ENCODE measurements around the gene CEP295NL. TPM values are rescaled to one million over a fixed set of nuclear protein-coding genes. Genes with fewer than 3 reads are reported as not detected.

CEP295NL gene
- total RNA-seq, 2 experiments from 2014 or later = not detected

DNA sequence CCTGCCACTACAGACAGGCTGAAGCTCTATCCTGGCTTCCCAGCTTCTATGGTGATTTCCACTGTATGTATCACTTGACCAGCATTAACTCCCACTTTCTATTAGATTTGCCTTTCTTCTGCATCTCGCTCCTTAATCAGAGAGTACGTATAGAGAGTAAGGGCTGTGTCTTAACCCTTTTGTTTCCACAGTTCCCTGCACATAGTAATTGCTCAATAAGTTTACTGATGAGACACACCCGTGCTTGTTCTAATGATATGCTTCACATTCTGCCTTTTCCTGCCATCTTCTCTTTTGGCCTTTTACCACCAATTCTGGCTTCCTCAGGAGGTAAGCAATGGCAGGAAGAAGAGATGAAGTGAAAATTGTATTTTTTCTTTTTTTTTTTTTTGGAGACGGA is 41.8 kb downstream of the CEP295NL start:
- CTCF ChIA-PET = interaction anchor here (0.6 to 0.8 kb wide), 2 partner anchors 26 to 110 kb away, joined by 3 to 4 read pairs; no protein-coding TSS in a partner anchor
- H3K27ac Mint-ChIP-seq = no peak overlapping the region
- no peaks in the 10 kb centered on the region for H3K36me3 Mint-ChIP-seq (ENCODE audit: low read depth)
- H3K4me3 Mint-ChIP-seq = no peak overlapping the region
- intact Hi-C loops (cut with micrococcal nuclease) = no loop called here
- no peak for DNase-seq
- H3K9me3 Mint-ChIP-seq = no peaks in the 10 kb centered on the region
- peaks cover 2% of the 10 kb centered on the region for H3K27me3 Mint-ChIP-seq (ENCODE audit: low read depth)
- peaks cover 3% of the 10 kb centered on the region for H3K4me1 Mint-ChIP-seq (ENCODE audit: low read depth)

- Mint-ChIP-seq H3K27ac (no peak overlapping the region), H3K27me3 (ENCODE audit: low read depth) (no peaks in the 10 kb centered on the region), H3K9me3 (no peaks in the 10 kb centered on the region), H3K4me1 (ENCODE audit: low read depth) (no peaks in the 10 kb centered on the region), H3K4me3 (no peak overlapping the region), H3K36me3 (ENCODE audit: low read depth) (no peaks in the 10 kb centered on the region)
- CTCF ChIA-PET = no interaction called here
- intact Hi-C loops (cut with micrococcal nuclease) = no loop called here
- no peak for DNase-seq
Observed at GRCh38 chr17:78859051-78859450, 44.0 kb downstream of the CEP295NL start.

DNA sequence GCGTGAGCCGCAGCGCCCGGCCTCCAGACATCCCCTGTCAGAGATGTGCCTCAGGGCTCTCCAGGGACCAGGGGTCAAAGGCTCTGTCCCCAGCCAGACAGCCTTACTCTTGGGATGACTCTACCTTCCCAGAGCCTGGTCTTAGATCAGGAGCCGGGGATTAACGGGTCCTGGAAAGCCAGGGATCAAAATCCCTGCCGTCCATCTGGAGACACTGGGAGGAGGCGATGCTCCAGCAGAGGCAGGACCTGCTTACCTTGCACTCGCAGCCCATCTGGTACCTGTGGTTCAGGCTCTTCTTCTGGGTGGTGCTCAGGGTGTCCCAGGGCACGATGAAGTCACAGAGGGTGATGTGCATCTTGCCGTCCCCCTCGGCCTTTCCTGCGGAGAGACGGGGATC is 45.7 kb downstream of the CEP295NL start:
- H3K4me1 Mint-ChIP-seq (ENCODE audit: low read depth) = no peaks in the 10 kb centered on the region

GRCh38 chr17:78855561-78856165 is 47.3 kb downstream of the CEP295NL start:
- Mint-ChIP-seq H3K27me3 (ENCODE audit: low read depth) (no peaks in the 10 kb centered on the region), H3K27ac (no peak overlapping the region), H3K36me3 (ENCODE audit: low read depth) (no peaks in the 10 kb centered on the region), H3K4me1 (ENCODE audit: low read depth) (no peaks in the 10 kb centered on the region), H3K4me3 (no peak overlapping the region), H3K9me3 (no peaks in the 10 kb centered on the region)
- intact Hi-C loops (cut with micrococcal nuclease) = no loop called here
- CTCF ChIA-PET = no interaction called here
- DNase-seq = no peak

More for the DNA sequence above, 45.7 kb downstream of the CEP295NL start:
- no peaks in the 10 kb centered on the region for H3K27me3 Mint-ChIP-seq (ENCODE audit: low read depth)
- no peak overlapping the region for H3K27ac Mint-ChIP-seq
- DNase-seq = no peak
- intact Hi-C loops (cut with micrococcal nuclease) = no loop called here
- no peaks in the 10 kb centered on the region for H3K9me3 Mint-ChIP-seq
- H3K36me3 Mint-ChIP-seq (ENCODE audit: low read depth) = no peaks in the 10 kb centered on the region
- no peak overlapping the region for H3K4me3 Mint-ChIP-seq
- CTCF ChIA-PET = interaction anchor here (1.2 kb wide), 1 partner anchor 115 kb away, joined by 3 read pairs; no protein-coding TSS in a partner anchor

- no peak overlapping the region for H3K4me3 Mint-ChIP-seq
Observed at GRCh38 chr17:78854508-78854907, 48.5 kb downstream of the CEP295NL start.

DNA sequence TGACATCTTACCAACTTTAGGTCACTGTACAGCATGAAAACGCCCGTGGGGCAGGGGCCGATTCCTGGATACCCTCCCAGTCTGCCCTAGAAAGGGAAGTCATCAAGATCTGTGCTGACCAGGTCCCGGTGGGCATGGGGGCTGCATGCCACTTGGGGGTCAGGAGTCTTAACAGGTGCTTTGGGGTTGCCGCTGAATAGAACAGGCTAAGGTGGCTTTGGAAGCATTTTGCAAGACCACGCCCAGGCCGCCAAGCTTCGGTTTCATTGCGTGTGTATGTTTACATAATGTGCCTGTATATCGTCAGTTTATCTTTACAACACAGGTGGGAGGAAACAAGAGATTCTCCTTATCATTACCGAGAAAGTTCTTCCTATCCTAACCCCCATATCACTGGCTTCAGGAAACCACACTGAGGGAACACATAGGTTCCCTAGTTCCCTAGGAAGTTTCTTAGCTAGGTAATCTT is 49.0 kb downstream of the CEP295NL start:
- no peak for DNase-seq
- CTCF ChIA-PET = interaction anchor here (0.6 kb wide), 1 partner anchor 993 kb away, joined by 3 read pairs; no protein-coding TSS in a partner anchor
- no peaks in the 10 kb centered on the region for H3K4me1 Mint-ChIP-seq (ENCODE audit: low read depth)
- intact Hi-C loops (cut with micrococcal nuclease) = no loop called here
- H3K27me3 Mint-ChIP-seq (ENCODE audit: low read depth) = no peaks in the 10 kb centered on the region
- H3K36me3 Mint-ChIP-seq (ENCODE audit: low read depth) = no peaks in the 10 kb centered on the region
- no peaks in the 10 kb centered on the region for H3K9me3 Mint-ChIP-seq
- no peak overlapping the region for H3K4me3 Mint-ChIP-seq
- no peak overlapping the region for H3K27ac Mint-ChIP-seq

More at GRCh38 chr17:78854508-78854907, 48.5 kb downstream of the CEP295NL start:
- Mint-ChIP-seq H3K36me3 (ENCODE audit: low read depth) (no peaks in the 10 kb centered on the region), H3K9me3 (no peaks in the 10 kb centered on the region), H3K27ac (no peak overlapping the region), H3K4me1 (ENCODE audit: low read depth) (no peaks in the 10 kb centered on the region), H3K27me3 (ENCODE audit: low read depth) (no peaks in the 10 kb centered on the region)
- intact Hi-C loops (cut with micrococcal nuclease) = no loop called here
- no peak for DNase-seq
- CTCF ChIA-PET = no interaction called here

DNA sequence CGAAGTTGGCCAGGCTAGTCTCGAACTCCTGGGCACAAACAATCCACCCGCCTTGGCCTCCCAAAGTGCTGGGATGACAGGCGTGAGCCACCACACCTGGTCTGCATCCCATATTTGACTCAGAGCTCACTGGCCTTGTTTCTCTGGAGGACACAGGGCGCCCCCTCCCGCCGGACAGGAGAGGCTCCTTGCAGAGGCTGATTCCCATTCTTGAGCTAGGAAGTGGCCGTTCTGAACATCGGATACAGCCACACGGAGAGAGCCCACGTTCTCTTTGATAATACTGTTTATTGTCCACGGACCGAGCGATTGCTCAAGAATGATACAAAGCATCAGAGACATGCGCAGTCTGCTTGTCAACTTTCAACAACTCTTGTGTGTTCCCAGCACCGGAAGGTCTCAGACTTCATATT is 50.3 kb downstream of the CEP295NL start:
- no peaks in the 10 kb centered on the region for H3K9me3 Mint-ChIP-seq
- H3K4me3 Mint-ChIP-seq = no peak overlapping the region
- H3K4me1 Mint-ChIP-seq (ENCODE audit: low read depth) = no peaks in the 10 kb centered on the region
- CTCF ChIA-PET = interaction anchor here (0.6 to 1.3 kb wide), 2 partner anchors 13 to 159 kb away, joined by 3 read pairs; no protein-coding TSS in a partner anchor
- H3K36me3 Mint-ChIP-seq (ENCODE audit: low read depth) = no peaks in the 10 kb centered on the region
- H3K27me3 Mint-ChIP-seq (ENCODE audit: low read depth) = no peaks in the 10 kb centered on the region
- intact Hi-C loops (cut with micrococcal nuclease) = no loop called here
- no peak overlapping the region for H3K27ac Mint-ChIP-seq
- no peak for DNase-seq

- no peaks in the 10 kb centered on the region for H3K36me3 Mint-ChIP-seq (ENCODE audit: low read depth)
- peaks cover 7% of the 10 kb centered on the region for H3K4me1 Mint-ChIP-seq (ENCODE audit: low read depth)
- CTCF ChIA-PET = interaction anchor here (2.1 kb wide), 1 partner anchor 17 kb away, joined by 7 read pairs; no protein-coding TSS in a partner anchor
- no peak overlapping the region for H3K27ac Mint-ChIP-seq
- no peaks in the 10 kb centered on the region for H3K27me3 Mint-ChIP-seq (ENCODE audit: low read depth)
- H3K9me3 Mint-ChIP-seq = no peaks in the 10 kb centered on the region
- H3K4me3 Mint-ChIP-seq = no peak overlapping the region
- no peak for DNase-seq
- intact Hi-C loops (cut with micrococcal nuclease) = no loop called here
Observed at GRCh38 chr17:78849026-78849425, 54.0 kb downstream of the CEP295NL start.

DNA sequence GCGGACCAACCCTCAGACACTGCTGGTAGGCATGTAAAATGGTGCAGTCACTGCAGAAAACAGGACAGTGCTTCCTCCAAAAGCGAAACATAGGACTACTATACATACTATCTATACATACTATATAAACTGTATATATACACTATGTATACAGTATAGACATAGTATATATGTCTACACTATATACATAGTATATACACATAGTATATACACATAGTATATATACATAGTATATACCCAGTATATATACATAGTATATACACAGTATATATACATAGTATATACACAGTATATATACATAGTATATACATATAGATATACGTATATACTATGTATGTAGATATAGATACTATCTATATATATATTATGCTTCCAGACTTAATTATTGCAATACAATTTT is 55.9 kb downstream of the CEP295NL start:
- CTCF ChIA-PET = interaction anchor here (2.1 kb wide), 1 partner anchor 19 kb away, joined by 7 read pairs; no protein-coding TSS in a partner anchor
- H3K4me3 Mint-ChIP-seq = no peak overlapping the region
- H3K4me1 Mint-ChIP-seq (ENCODE audit: low read depth) = peaks cover 13% of the 10 kb centered on the region
- no peak overlapping the region for H3K27ac Mint-ChIP-seq
- intact Hi-C loops (cut with micrococcal nuclease) = no loop called here
- H3K27me3 Mint-ChIP-seq (ENCODE audit: low read depth) = no peaks in the 10 kb centered on the region
- H3K36me3 Mint-ChIP-seq (ENCODE audit: low read depth) = no peaks in the 10 kb centered on the region
- no peaks in the 10 kb centered on the region for H3K9me3 Mint-ChIP-seq
- no peak for DNase-seq

GRCh38 chr17:78844301-78845005 is 58.5 kb downstream of the CEP295NL start:
- no peak overlapping the region for H3K27ac Mint-ChIP-seq
- CTCF ChIA-PET = interaction anchor here (0.8 kb wide), 1 partner anchor 372 kb away, joined by 3 read pairs; no protein-coding TSS in a partner anchor
- intact Hi-C loops (cut with micrococcal nuclease) = loop anchor here (5.0 kb wide), 3 partner anchors 122 to 717 kb away; partner anchors contain the start of gene TMC6

DNA sequence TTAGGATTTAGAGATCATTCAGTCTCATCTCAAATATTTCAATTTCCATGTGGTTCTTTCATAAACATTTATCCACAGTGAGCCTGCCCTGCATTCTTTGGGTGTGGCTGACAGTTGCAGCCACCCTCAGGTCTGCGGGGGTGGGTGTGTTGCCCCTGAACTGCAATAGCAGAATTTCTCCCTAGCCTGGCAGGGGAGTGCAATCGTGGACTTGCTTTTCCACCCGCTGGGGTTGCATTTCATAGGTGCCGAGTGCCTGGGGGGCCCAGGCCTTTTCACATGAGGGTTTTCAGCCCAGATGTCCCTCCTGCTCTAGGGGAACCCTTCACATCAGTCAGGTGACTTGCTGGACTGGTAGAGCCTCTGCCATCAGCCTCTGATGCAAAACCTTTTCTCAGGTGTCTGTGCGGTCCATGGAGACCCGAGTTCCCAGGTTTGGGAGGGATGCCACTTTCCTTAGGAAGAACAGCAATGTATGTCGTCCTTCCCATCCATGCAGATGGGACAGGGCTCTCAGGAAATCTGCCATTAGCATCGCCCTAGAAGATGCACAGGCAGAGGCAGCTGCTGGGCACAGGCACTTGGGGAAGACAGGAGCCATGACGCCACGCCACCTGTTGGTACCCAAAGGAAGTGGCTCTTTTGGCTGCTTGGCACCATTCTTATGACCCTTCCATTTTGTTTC is 60.0 kb downstream of the CEP295NL start:
- H3K27ac Mint-ChIP-seq = no peak overlapping the region
- peak; percentile 73 for DNase-seq
- peaks cover 34% of the 10 kb centered on the region for H3K4me1 Mint-ChIP-seq (ENCODE audit: low read depth)
- H3K4me3 Mint-ChIP-seq = no peak overlapping the region
- peaks cover 11% of the 10 kb centered on the region for H3K36me3 Mint-ChIP-seq (ENCODE audit: low read depth)
- H3K9me3 Mint-ChIP-seq = no peaks in the 10 kb centered on the region
- CTCF ChIA-PET = interaction anchor here (0.6 to 1.5 kb wide), 4 partner anchors 23 to 127 kb away, joined by 3 to 4 read pairs (median 4); no protein-coding TSS in a partner anchor
- H3K27me3 Mint-ChIP-seq (ENCODE audit: low read depth) = no peaks in the 10 kb centered on the region
- intact Hi-C loops (cut with micrococcal nuclease) = loop anchor here (5.0 kb wide), 3 partner anchors 121 to 716 kb away; partner anchors contain the start of gene TMC6

More at GRCh38 chr17:78844301-78845005, 58.5 kb downstream of the CEP295NL start:
- Mint-ChIP-seq H3K27me3 (ENCODE audit: low read depth) (no peaks in the 10 kb centered on the region), H3K36me3 (ENCODE audit: low read depth) (peaks cover 5% of the 10 kb centered on the region), H3K4me1 (ENCODE audit: low read depth) (peaks cover 21% of the 10 kb centered on the region), H3K4me3 (no peak overlapping the region), H3K9me3 (no peaks in the 10 kb centered on the region)
- DNase-seq = peak; percentile 55

Measured in activated naive CD4-positive, alpha-beta T cell treated with anti-CD3 and anti-CD28 coated beads for 36 hours (primary cell).